Endothelial cell of umbilical vein (primary cell): ENCODE results near the gene SLC35D2. TPM values are rescaled to one million over a fixed set of nuclear protein-coding genes. Genes with fewer than 3 reads are reported as not detected.
A peak's percentile ranks its signal among the peaks of the same experiment; 100 is the strongest.

ENCODE experiments used
- BruUV-seq: library from RNA; stranded (reverse); fragments of 400-500 nt; replicated peaks from 2 replicates; lab custom pipeline; 2021; lab: Mats Ljungman, UMichigan
- CTCF ChIA-PET: fragments of 300-600, 350-600 bp; sonication (Branson Sonifier 250); formaldehyde crosslinking; loops from one replicate; lab custom pipeline; 2021; ENCODE audit warnings: antibody characterized with exemption, inconsistent platforms; lab: Charles Lee
- POLR2A ChIA-PET: fragments of 300-600, 350-600 bp; sonication (Branson Sonifier 250); formaldehyde crosslinking; loops from one replicate; lab custom pipeline; 2021; ENCODE audit warnings: antibody characterized with exemption, inconsistent platforms; lab: Charles Lee
- DNase-seq: peaks from one replicate; pipeline ENCODE4 v3.0.0-alpha.2; 2011; ENCODE audit warnings: low read depth, low spot score
- FAIRE-seq: peaks from 2 replicates; lab custom pipeline; 2011; peaks lifted over from hg19 to GRCh38; lab: Jason Lieb, UNC
- H2AFZ ChIP-seq: 2 replicates; pipeline ENCODE4 v1.6.0; 2012; ENCODE audit warnings: low read depth, low read length, control low read depth, inconsistent platforms
- H3K27ac ChIP-seq: 2 replicates; pipeline ENCODE4 v1.5.1; 2011; ENCODE audit warnings: low read depth, mild to moderate bottlenecking, control low read depth, low read length, moderate library complexity; ENCODE audit not compliant: insufficient read depth
- H3K27me3 ChIP-seq, 2 experiments: 2 replicates each; pipeline versions ENCODE4 v1.6.0 to v1.6.1; 2011; ENCODE audit warnings: low read length in 2 of 2, mixed read lengths in 1 of 2; ENCODE audit not compliant: control insufficient read depth in 2 of 2, insufficient read depth in 2 of 2
- H3K36me3 ChIP-seq, 2 experiments: 2 replicates in 1 of 2; 3 replicates in 1 of 2; pipeline ENCODE4 v1.5.1; 2011; ENCODE audit warnings: low read length in 2 of 2, mild to moderate bottlenecking in 1 of 2, moderate library complexity in 1 of 2; ENCODE audit not compliant: control insufficient read depth in 2 of 2, insufficient read depth in 2 of 2; ENCODE audit errors: extremely low read depth in 1 of 2
- H3K4me1 ChIP-seq: 3 replicates; pipeline ENCODE4 v1.5.1; 2011; ENCODE audit warnings: mild to moderate bottlenecking, low read length; ENCODE audit not compliant: control insufficient read depth, insufficient read depth; ENCODE audit errors: extremely low read depth
- H3K4me2 ChIP-seq: 2 replicates; pipeline ENCODE4 v1.6.1; 2011; ENCODE audit warnings: low read length, control low read depth, mixed read lengths; ENCODE audit not compliant: insufficient read depth
- H3K4me3 ChIP-seq, 3 experiments: fragments of 200-600 bp in 1 of 3; sonication (generic), shearing (Covaris generic) in 1 of 3; replicated peaks in 1 of 3; 2 replicates each; pipeline ENCODE4 v1.5.1; 2011 to 2016; ENCODE audit warnings: control low read depth in 3 of 3, low read length in 3 of 3, mild to moderate bottlenecking in 2 of 3, inconsistent platforms in 1 of 3, low read depth in 1 of 3, moderate library complexity in 1 of 3; ENCODE audit not compliant: insufficient read depth in 1 of 3
- H3K79me2 ChIP-seq: 2 replicates; pipeline ENCODE4 v1.6.0; 2012; ENCODE audit warnings: low read length, inconsistent platforms; ENCODE audit not compliant: control insufficient read depth, insufficient read depth
- H3K9ac ChIP-seq: replicated peaks from 2 replicates; pipeline ENCODE3; 2011; ENCODE audit warnings: low read length, control low read depth; ENCODE audit not compliant: insufficient read depth; ENCODE audit errors: extremely low read depth
- H3K9me1 ChIP-seq: replicated peaks from 3 replicates; pipeline ENCODE4 v1.6.0; 2011; ENCODE audit warnings: mild to moderate bottlenecking, low read length; ENCODE audit not compliant: control insufficient read depth, insufficient read depth; ENCODE audit errors: extremely low read depth
- H3K9me3 ChIP-seq: replicated peaks from 2 replicates; pipeline ENCODE4 v1.5.1; 2012; ENCODE audit warnings: low read length, inconsistent platforms; ENCODE audit not compliant: control insufficient read depth, insufficient read depth
- H4K20me1 ChIP-seq: replicated peaks from 2 replicates; pipeline ENCODE3; 2011; ENCODE audit warnings: mild to moderate bottlenecking, low read length; ENCODE audit not compliant: control insufficient read depth, insufficient read depth; ENCODE audit errors: extremely low read depth
- CTCF ChIP-seq, 2 donors: IDR thresholded peaks; 1 replicate in 1 of 2; 2 replicates in 1 of 2; pipeline ENCODE4 v1.5.1; 2011; ENCODE audit warnings: low read length in 2 of 2, mild to moderate bottlenecking in 2 of 2, moderate library complexity in 2 of 2, control low read depth in 1 of 2, inconsistent platforms in 1 of 2, low read depth in 1 of 2; ENCODE audit not compliant: insufficient read depth in 1 of 2; ENCODE audit errors: extremely low read depth in 1 of 2
- EZH2 ChIP-seq: IDR thresholded peaks from 2 replicates; pipeline ENCODE4 v1.6.1; 2012; ENCODE audit warnings: borderline replicate concordance, low read depth, mild to moderate bottlenecking, moderate library complexity, low read length, inconsistent platforms; ENCODE audit not compliant: severe bottlenecking
- FOS ChIP-seq: IDR thresholded peaks from 2 replicates; pipeline ENCODE4 v1.6.1; 2011; ENCODE audit warnings: mild to moderate bottlenecking, low read length, moderate library complexity, borderline replicate concordance; ENCODE audit not compliant: insufficient read depth
- GATA2 ChIP-seq: IDR thresholded peaks from 2 replicates; pipeline ENCODE4 v1.7.0; 2011; ENCODE audit warnings: low read depth, mild to moderate bottlenecking, moderate library complexity, mixed read lengths, low read length; ENCODE audit not compliant: insufficient read length, insufficient read depth
- JUN ChIP-seq: IDR thresholded peaks from 2 replicates; pipeline ENCODE4 v1.6.1; 2011; ENCODE audit warnings: borderline replicate concordance, low read depth; ENCODE audit not compliant: insufficient read length, insufficient read depth
- MAX ChIP-seq: IDR thresholded peaks from 2 replicates; pipeline ENCODE4 v1.6.1; 2011; ENCODE audit not compliant: insufficient read depth, insufficient read length
- MYC ChIP-seq: IDR thresholded peaks from one replicate; pipeline ENCODE4 v1.6.1; 2011; ENCODE audit warnings: mild to moderate bottlenecking, low read depth, low read length
- POLR2A ChIP-seq: IDR thresholded peaks from 2 replicates; pipeline ENCODE4 v1.6.1; 2012; ENCODE audit warnings: low read depth, mild to moderate bottlenecking, control low read depth, low read length
- POLR2AphosphoS5 ChIP-seq: IDR thresholded peaks from 2 replicates; pipeline ENCODE4 v1.6.1; 2012; ENCODE audit warnings: low read depth, mild to moderate bottlenecking, control low read depth, low read length, moderate library complexity; ENCODE audit not compliant: insufficient read depth
- dilution Hi-C: fragments of 300-500 bp; cut with MboI; formaldehyde crosslinking; loops from one replicate; pipeline ENCODE4 v1.15.0; 2019; ENCODE audit warnings: low sequenced_read_pairs; ENCODE audit not compliant: extremely low pct_ligation_motif_present
- intact Hi-C: fragments of 100-400 bp; cut with micrococcal nuclease; formaldehyde crosslinking; loops from one replicate; pipeline ENCODE4 v1.10.0; 2022
- polyA plus RNA-seq, 4 experiments: library from polyadenylated mRNA; depleted of rRNA in 3 of 4; stranded (reverse) in 3 of 4; unstranded in 1 of 4; fragments of >200 nt; gene quantifications; 2 replicates each; pipeline versions ENCODE4 v1.2.1 to v1.2.3, GENCODE V29; 2011 to 2012; ENCODE audit warnings: missing spikeins in 1 of 4
- total RNA-seq: library from RNA; stranded (reverse); gene quantifications from 2 replicates; pipeline ENCODE4 v1.2.3, GENCODE V29; 2021

SLC35D2 gene
- total and polyA plus RNA-seq, 2 donors (not counting 3 experiments of a cell fraction or from before 2014, with no cell fraction given) = 21.1 to 29.9 TPM

GRCh38 chr9:96293498-96294158, 89.9 kb downstream of the SLC35D2 start:
- Histone ChIP-seq H3K9me1 (no peaks in the 10 kb centered on the region), H3K27me3 (no peaks in the 10 kb centered on the region), H3K4me1 (peaks cover 3% of the 10 kb centered on the region), H3K9me3 (no peaks in the 10 kb centered on the region), H3K4me3 (no peak overlapping the region), H3K4me2 (no peak overlapping the region), H3K36me3 (no peaks in the 10 kb centered on the region), H4K20me1 (no peaks in the 10 kb centered on the region), H3K9ac (no peak overlapping the region), H3K27ac (no peak overlapping the region), H2AFZ (no peak overlapping the region), H3K79me2 (no peaks in the 10 kb centered on the region)
- CTCF ChIA-PET = interaction anchor here (1.0 to 1.8 kb wide), 3 partner anchors 11 to 35 kb away, joined by 3 to 5 read pairs (median 3); no protein-coding TSS in a partner anchor
- intact Hi-C loops (no loop called here), dilution Hi-C loops (no loop called here)
- TF ChIP-seq MYC (no peak), EZH2 (no peak), JUN (no peak), FOS (no peak), POLR2A (no peak), POLR2AphosphoS5 (no peak), GATA2 (no peak), MAX (no peak), CTCF (IDR thresholded peaks at IDR 0.05; ENCODE audit: extremely low read depth in 1 of 2, insufficient read depth in 1 of 2, low read depth in 1 of 2, low read length in 2 of 2) (no peak)
- no TSS peak for BruUV-seq
- POLR2A ChIA-PET = no interaction called here
- FAIRE-seq (no peak), DNase-seq (peak; percentile 36)
